Measurements from ENCODE around the gene CRCP. TPM values are rescaled to one million over a fixed set of nuclear protein-coding genes. Genes with fewer than 3 reads are reported as not detected.
A peak's percentile ranks its signal among the peaks of the same experiment; 100 is the strongest.
"Not testable (repeated sequence)": the region's sequence is repeated elsewhere in the genome, so short reads cannot be mapped to it uniquely, and the experiment has no call there.

CRCP gene
- total RNA-seq, 6 experiments from 2014 or later = 29.8 to 37.6 (median 33.7) TPM

DNA sequence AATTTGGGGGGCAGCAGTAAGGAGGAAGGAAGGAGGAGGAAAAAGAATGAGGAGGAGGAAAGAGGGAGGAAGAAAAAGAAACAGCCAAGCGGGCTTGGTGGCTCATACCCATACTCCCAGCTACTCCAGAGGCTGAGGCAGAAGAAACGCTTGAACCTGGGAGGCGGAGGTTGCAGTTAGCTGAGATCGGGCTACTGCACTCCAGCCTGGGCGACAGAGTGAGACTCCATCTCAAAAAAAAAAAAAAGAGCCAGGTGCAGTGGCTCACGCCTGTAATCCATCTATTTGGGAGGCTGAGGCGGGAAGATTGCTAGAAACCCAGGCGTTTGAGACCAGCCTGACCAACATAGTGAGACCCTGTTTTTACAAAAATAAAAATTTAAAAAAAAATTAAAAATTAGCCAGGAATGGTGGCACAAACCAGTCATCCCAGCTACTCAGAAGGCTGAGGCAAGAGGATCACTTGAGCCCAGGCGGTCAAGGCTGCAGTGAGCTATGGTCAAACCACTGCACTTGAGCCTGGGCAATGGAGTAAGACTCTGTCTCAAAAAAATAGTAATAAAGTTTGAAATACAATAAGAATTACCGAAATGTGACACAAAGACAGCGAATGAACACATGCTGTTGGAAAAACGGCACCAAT, 14.1 kb upstream of the CRCP start:
- no peaks in the 10 kb centered on the region for H3K27me3 Mint-ChIP-seq (ENCODE audit: insufficient read depth)
- TF ChIP-seq, protein P1, sequence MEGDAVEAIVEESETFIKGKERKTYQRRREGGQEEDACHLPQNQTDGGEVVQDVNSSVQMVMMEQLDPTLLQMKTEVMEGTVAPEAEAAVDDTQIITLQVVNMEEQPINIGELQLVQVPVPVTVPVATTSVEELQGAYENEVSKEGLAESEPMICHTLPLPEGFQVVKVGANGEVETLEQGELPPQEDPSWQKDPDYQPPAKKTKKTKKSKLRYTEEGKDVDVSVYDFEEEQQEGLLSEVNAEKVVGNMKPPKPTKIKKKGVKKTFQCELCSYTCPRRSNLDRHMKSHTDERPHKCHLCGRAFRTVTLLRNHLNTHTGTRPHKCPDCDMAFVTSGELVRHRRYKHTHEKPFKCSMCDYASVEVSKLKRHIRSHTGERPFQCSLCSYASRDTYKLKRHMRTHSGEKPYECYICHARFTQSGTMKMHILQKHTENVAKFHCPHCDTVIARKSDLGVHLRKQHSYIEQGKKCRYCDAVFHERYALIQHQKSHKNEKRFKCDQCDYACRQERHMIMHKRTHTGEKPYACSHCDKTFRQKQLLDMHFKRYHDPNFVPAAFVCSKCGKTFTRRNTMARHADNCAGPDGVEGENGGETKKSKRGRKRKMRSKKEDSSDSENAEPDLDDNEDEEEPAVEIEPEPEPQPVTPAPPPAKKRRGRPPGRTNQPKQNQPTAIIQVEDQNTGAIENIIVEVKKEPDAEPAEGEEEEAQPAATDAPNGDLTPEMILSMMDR (IDR thresholded peaks at IDR 0.05) = no peak
- peak overlapping the region; percentile 91 for H3K4me3 Mint-ChIP-seq
- no peaks in the 10 kb centered on the region for H3K9me3 Mint-ChIP-seq
- H3K36me3 Mint-ChIP-seq (ENCODE audit: low read depth) = peaks cover 6% of the 10 kb centered on the region
- peak overlapping the region; percentile 92 for H3K27ac Mint-ChIP-seq
- no peak for DNase-seq
- H3K4me1 Mint-ChIP-seq (ENCODE audit: low read depth) = peaks cover 31% of the 10 kb centered on the region

DNA sequence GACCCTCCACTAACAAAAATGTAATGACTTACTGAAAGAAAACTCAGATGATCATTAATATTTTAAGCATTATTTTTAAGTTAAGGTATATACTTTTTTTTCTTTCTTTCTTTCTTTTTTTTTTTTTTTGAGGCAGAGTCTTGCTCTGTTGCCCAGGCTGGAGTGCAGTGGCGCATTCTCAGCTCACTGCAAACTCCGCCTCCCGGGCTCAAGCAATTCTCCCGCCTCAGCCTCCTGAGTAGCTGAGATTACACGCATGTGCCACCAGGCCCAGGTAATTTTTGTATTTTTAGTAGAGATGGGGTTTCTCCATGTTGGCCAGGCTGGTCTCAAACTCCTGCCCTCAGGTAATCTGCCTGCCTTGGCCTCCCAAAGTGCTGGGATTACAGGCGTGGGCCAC, 12.5 kb upstream of the CRCP start:
- not testable (repeated sequence) for H3K27me3 Mint-ChIP-seq (ENCODE audit: insufficient read depth); H3K27ac Mint-ChIP-seq; DNase-seq; H3K36me3 Mint-ChIP-seq (ENCODE audit: low read depth); H3K9me3 Mint-ChIP-seq; H3K4me3 Mint-ChIP-seq
- H3K4me1 Mint-ChIP-seq (ENCODE audit: low read depth) = peaks cover 47% of the 10 kb centered on the region

DNA sequence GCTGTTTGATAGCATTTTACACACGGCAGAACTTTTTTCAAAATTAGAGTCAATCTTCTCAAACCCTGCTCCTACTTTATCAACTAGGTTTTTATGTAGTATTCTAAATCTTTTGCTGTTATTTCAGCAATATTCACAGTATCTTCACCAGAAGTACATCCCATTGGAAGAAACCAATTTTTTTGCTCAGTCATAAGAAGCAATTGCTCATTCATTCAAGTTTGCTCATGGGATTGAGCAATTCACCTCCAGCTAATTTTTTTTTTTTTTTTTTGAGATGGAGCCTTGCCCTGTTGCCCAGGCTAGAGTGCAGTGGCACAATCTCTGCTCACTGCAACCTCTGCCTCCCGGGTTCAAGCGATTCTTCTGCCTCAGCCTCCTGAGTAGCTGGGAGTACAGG, 10.7 kb upstream of the CRCP start:
- not testable (repeated sequence) for H3K27me3 Mint-ChIP-seq (ENCODE audit: insufficient read depth); H3K36me3 Mint-ChIP-seq (ENCODE audit: low read depth); H3K9me3 Mint-ChIP-seq
- DNase-seq = peak; percentile 45
- Mint-ChIP-seq H3K4me1 (ENCODE audit: low read depth) (peaks cover 53% of the 10 kb centered on the region), H3K27ac (peak overlapping the region; percentile 89), H3K4me3 (0 out of 2 replicates have a peak overlapping the region, but pooled peaks have one; percentile 24)

DNA sequence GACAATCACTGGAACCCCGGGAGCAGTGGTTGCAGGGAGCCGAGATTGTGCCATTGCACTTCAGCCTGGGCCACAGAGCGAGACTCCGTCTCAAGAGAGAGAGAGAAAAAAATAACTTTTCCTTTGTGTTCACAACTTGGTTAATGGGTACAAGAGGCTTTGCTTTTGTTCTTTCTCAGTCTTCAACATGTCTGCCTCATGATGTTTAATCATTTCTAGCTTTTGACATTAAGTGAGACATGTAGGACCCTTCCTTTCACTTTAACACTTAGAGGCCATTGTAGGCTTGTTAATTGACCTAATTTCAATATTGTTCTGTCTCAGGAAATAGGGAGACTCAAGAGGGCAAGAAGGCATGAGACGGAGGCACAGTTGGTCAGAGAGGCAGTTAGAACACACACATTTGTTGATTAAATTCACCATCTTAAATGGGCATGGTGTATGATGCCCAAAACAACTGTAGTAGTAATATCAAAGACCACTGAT, 9.3 kb upstream of the CRCP start:
- no peak for DNase-seq
- Mint-ChIP-seq H3K27ac (no peak overlapping the region), H3K27me3 (ENCODE audit: insufficient read depth) (no peaks in the 10 kb centered on the region), H3K36me3 (ENCODE audit: low read depth) (peaks cover 7% of the 10 kb centered on the region), H3K4me1 (ENCODE audit: low read depth) (peaks cover 45% of the 10 kb centered on the region), H3K9me3 (no peaks in the 10 kb centered on the region), H3K4me3 (no peak overlapping the region)
- TF ChIP-seq, protein P1 (IDR thresholded peaks at IDR 0.05) = no peak

DNA sequence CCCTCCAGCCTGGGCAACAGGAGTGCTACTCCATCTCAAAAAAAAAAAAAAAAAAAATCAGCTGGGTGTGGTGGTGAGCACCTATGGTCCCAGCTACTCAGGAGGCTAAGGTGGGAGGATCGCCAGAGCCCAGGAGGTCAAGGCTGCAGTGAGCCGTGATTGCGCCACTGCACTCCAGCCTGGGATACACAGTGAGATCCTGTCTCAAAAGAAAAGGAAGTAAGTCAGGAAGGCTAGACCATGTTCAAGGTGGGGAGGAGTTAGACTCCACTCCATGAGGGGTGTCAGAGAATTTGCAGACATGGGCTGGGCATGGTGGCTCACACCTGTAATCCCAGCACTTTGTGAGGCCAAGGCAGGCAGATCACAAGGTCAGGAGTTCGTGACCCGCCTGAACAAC, 6.2 kb upstream of the CRCP start:
- H3K4me3 Mint-ChIP-seq; DNase-seq; H3K9me3 Mint-ChIP-seq; H3K27me3 Mint-ChIP-seq (ENCODE audit: insufficient read depth); H3K27ac Mint-ChIP-seq: not testable (repeated sequence)
- peaks cover 14% of the 10 kb centered on the region for H3K36me3 Mint-ChIP-seq (ENCODE audit: low read depth)
- peaks cover 60% of the 10 kb centered on the region for H3K4me1 Mint-ChIP-seq (ENCODE audit: low read depth)

DNA sequence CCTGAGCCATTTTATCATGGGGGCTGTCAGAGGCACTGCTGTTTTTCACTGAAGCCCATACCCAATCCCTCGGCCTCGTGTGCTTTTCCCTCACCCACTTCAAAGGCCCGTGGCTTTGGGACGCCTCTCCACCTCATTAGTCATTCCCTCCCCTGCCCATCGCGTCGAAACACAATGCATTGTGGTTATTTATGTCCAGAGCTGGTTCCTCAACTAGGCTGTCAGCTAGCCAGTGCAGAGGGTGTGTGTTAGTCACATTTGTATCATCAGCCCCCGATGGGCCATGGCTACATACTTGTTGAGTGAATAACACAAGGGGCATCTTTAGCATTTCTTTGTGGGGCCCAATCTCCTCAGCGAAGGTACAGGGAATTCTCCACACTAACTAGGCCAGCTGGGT, 3.8 kb upstream of the CRCP start:
- DNase-seq = peak; percentile 97
- Mint-ChIP-seq H3K27me3 (ENCODE audit: insufficient read depth) (peaks cover 6% of the 10 kb centered on the region; the same call in 1 of the 2 replicates), H3K4me3 (peak overlapping the region; percentile 41), H3K36me3 (ENCODE audit: low read depth) (peaks cover 14% of the 10 kb centered on the region), H3K4me1 (ENCODE audit: low read depth) (peaks cover 52% of the 10 kb centered on the region), H3K27ac (peak overlapping the region; percentile 94), H3K9me3 (peaks cover 5% of the 10 kb centered on the region; the same call in 1 of the 2 replicates)
- TF ChIP-seq, protein P1 (IDR thresholded peaks at IDR 0.05) = no peak

DNA sequence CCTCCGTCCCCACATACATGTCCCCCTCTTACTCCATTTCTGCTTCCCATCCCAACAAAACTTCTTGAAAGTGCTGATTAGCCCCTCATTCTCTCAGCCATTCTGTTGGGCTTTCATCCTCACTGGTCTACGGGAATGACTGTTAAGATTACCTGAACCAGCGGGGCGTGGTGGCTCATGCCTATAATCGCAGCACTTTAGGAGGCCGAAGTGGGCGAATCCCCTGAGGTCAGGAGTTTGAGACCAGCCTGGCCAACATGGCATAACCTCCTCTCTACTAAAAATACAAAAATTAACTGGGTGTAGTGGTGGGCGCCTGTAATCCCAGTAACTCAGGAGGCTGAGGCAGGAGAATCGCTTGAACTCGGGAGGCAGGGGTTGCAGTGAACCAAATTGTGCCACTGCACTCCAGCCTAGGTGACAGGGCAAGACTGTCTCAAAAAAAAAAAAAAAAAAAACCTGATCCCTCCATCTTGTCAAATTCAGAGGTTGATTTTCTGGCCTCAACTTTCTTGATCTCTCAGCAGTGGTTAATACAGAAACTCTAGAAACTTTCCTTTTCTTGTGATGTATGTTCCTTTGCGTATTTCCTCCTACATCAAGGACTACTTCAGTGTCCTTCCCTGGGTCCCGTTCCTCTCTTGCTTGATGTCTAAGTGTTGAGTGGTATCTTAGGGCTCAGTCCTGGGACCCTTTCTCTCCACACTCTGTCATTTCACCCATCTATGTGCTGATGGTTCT, 2.2 kb downstream of the CRCP start:
- Mint-ChIP-seq H3K4me1 (ENCODE audit: low read depth) (peaks cover 50% of the 10 kb centered on the region), H3K36me3 (ENCODE audit: low read depth) (peaks cover 15% of the 10 kb centered on the region), H3K4me3 (peak overlapping the region; percentile 98)
- H3K9me3 Mint-ChIP-seq; H3K27me3 Mint-ChIP-seq (ENCODE audit: insufficient read depth); H3K27ac Mint-ChIP-seq; DNase-seq: not testable (repeated sequence)

Data from HFFc6 (cell line).